H1 (cell line): ENCODE data around the gene HDHD2. TPM values are rescaled to one million over a fixed set of nuclear protein-coding genes. Genes with fewer than 3 reads are reported as not detected.

Experiments
- CTCF ChIA-PET: fragments of 300-600 bp; sonication (Branson Sonifier 250); formaldehyde crosslinking; loops from one replicate; lab custom pipeline; 2021; ENCODE audit not compliant: partially characterized antibody; lab: Charles Lee
- POLR2A ChIA-PET: fragments of 300-600 bp; sonication (Branson Sonifier 250); formaldehyde crosslinking; loops from one replicate; lab custom pipeline; 2021; ENCODE audit warnings: inconsistent platforms; ENCODE audit not compliant: partially characterized antibody; lab: Charles Lee
- DNase-seq, 2 experiments: peaks; one replicate each; pipeline versions ENCODE4 v3.0.0 to v3.0.0-alpha.2; 2010 to 2022; ENCODE audit warnings: low spot score in 2 of 2, low read depth in 1 of 2, mixed read lengths in 1 of 2
- FAIRE-seq: peaks from 2 replicates; lab custom pipeline; 2011; peaks lifted over from hg19 to GRCh38; lab: Jason Lieb, UNC
- H2AFZ ChIP-seq: 2 replicates; pipeline ENCODE4 v1.8.1; 2012; ENCODE audit warnings: low read length, inconsistent platforms
- H2AK5ac ChIP-seq: 2 replicates; pipeline ENCODE4 v1.6.1; 2013; ENCODE audit warnings: low read depth, low read length
- H2BK120ac ChIP-seq: replicated peaks from 2 replicates; pipeline ENCODE3; 2013; ENCODE audit warnings: low read depth, low read length, inconsistent platforms
- H2BK12ac ChIP-seq: 2 replicates; pipeline ENCODE4 v1.6.1; 2013; ENCODE audit warnings: low read depth, low read length
- H2BK15ac ChIP-seq: 2 replicates; pipeline ENCODE4 v1.6.1; 2013; ENCODE audit warnings: low read length
- H2BK20ac ChIP-seq: 2 replicates; pipeline ENCODE4 v1.6.1; 2013; ENCODE audit warnings: low read length
- H2BK5ac ChIP-seq: 2 replicates; pipeline ENCODE4 v1.6.1; 2013; ENCODE audit warnings: low read depth, low read length
- H3K14ac ChIP-seq: 2 replicates; pipeline ENCODE4 v1.6.1; 2013; ENCODE audit warnings: inconsistent platforms; ENCODE audit not compliant: insufficient read length
- H3K18ac ChIP-seq: 2 replicates; pipeline ENCODE4 v1.6.1; 2013; ENCODE audit warnings: low read length; ENCODE audit errors: extremely low read depth
- H3K23ac ChIP-seq: 2 replicates; pipeline ENCODE4 v1.6.1; 2013; ENCODE audit warnings: inconsistent platforms; ENCODE audit not compliant: insufficient read length
- H3K23me2 ChIP-seq: 2 replicates; pipeline ENCODE4 v1.6.1; 2013; ENCODE audit warnings: low read depth, low read length
- H3K27ac ChIP-seq: 2 replicates; pipeline ENCODE4 v1.6.1; 2011; ENCODE audit warnings: low read depth, low read length, inconsistent platforms
- H3K27me3 ChIP-seq, 4 experiments: replicated peaks in 1 of 4; 1 replicate in 1 of 4; 2 replicates in 3 of 4; pipeline versions ENCODE4 v1.6.1 to v1.8.1; 2011 to 2013; ENCODE audit warnings: low read length in 3 of 4, mild to moderate bottlenecking in 3 of 4, inconsistent platforms in 2 of 4, mixed read lengths in 2 of 4, moderate library complexity in 1 of 4; ENCODE audit not compliant: control insufficient read depth in 3 of 4, insufficient read depth in 3 of 4; ENCODE audit errors: extremely low read depth in 1 of 4
- H3K36me3 ChIP-seq, 4 experiments: 2 replicates each; pipeline versions ENCODE4 v1.6.1 to v1.8.1; 2011 to 2013; ENCODE audit warnings: mild to moderate bottlenecking in 4 of 4, low read length in 3 of 4, moderate library complexity in 2 of 4, control low read depth in 1 of 4, inconsistent platforms in 1 of 4; ENCODE audit not compliant: insufficient read depth in 4 of 4, control insufficient read depth in 2 of 4
- H3K4ac ChIP-seq: replicated peaks from 2 replicates; pipeline ENCODE3; 2013; ENCODE audit warnings: low read length, low read depth, mixed read lengths, inconsistent platforms; ENCODE audit not compliant: insufficient read length
- H3K4me1 ChIP-seq, 4 experiments: replicated peaks in 1 of 4; 1 replicate in 1 of 4; 2 replicates in 3 of 4; pipeline versions ENCODE4 v1.6.1 to v1.8.1; 2011 to 2013; ENCODE audit warnings: low read length in 3 of 4, inconsistent platforms in 2 of 4, mixed read lengths in 1 of 4; ENCODE audit not compliant: insufficient read depth in 4 of 4, control insufficient read depth in 3 of 4
- H3K4me2 ChIP-seq, 2 experiments: 2 replicates each; pipeline versions ENCODE4 v1.6.1 to v1.8.1; 2011 to 2013; ENCODE audit warnings: low read depth in 2 of 2, low read length in 2 of 2, control low read depth in 1 of 2, inconsistent platforms in 1 of 2, mild to moderate bottlenecking in 1 of 2; ENCODE audit not compliant: insufficient read depth in 1 of 2
- H3K4me3 ChIP-seq, 4 experiments: fragments of 200-600, 300-600 bp in 1 of 4; sonication (generic), shearing (Covaris generic), sonication (Bioruptor Twin) in 1 of 4; 2 replicates each; pipeline versions ENCODE4 v1.5.1 to v1.8.1; 2011 to 2016; ENCODE audit warnings: low read length in 4 of 4, low read depth in 3 of 4, control low read depth in 2 of 4, inconsistent platforms in 2 of 4, mild to moderate bottlenecking in 2 of 4, mixed read lengths in 1 of 4, moderate library complexity in 1 of 4; ENCODE audit not compliant: insufficient read depth in 2 of 4; ENCODE audit errors: extremely low read depth in 1 of 4
- H3K56ac ChIP-seq: replicated peaks from 2 replicates; pipeline ENCODE3; 2013; ENCODE audit warnings: low read depth, mild to moderate bottlenecking, mixed read lengths, low read length, inconsistent platforms; ENCODE audit not compliant: insufficient read length
- H3K79me1 ChIP-seq: 2 replicates; pipeline ENCODE4 v1.6.1; 2013; ENCODE audit warnings: low read depth, low read length, control low read depth
- H3K79me2 ChIP-seq, 2 experiments: 2 replicates each; pipeline versions ENCODE4 v1.6.1 to v1.8.1; 2012 to 2013; ENCODE audit warnings: low read length in 2 of 2, mild to moderate bottlenecking in 2 of 2, inconsistent platforms in 1 of 2; ENCODE audit not compliant: insufficient read depth in 2 of 2, control insufficient read depth in 1 of 2
- H3K9ac ChIP-seq, 4 experiments: replicated peaks in 1 of 4; 1 replicate in 1 of 4; 2 replicates in 3 of 4; pipeline versions ENCODE4 v1.6.1 to v1.8.1; 2011 to 2013; ENCODE audit warnings: low read depth in 3 of 4, low read length in 3 of 4, control low read depth in 2 of 4, mild to moderate bottlenecking in 2 of 4, moderate library complexity in 2 of 4, inconsistent platforms in 1 of 4; ENCODE audit errors: extremely low read depth in 1 of 4
- H3K9me3 ChIP-seq, 2 experiments: 2 replicates each; pipeline versions ENCODE4 v1.6.1 to v1.8.1; 2012 to 2013; ENCODE audit warnings: mild to moderate bottlenecking in 2 of 2, moderate library complexity in 2 of 2, control low read depth in 1 of 2, inconsistent platforms in 1 of 2, low read depth in 1 of 2, low read length in 1 of 2, mixed read lengths in 1 of 2; ENCODE audit not compliant: insufficient read depth in 2 of 2
- H4K20me1 ChIP-seq, 2 experiments: replicated peaks in 1 of 2; 2 replicates each; pipeline versions ENCODE3 to v1.8.1; 2011 to 2013; ENCODE audit warnings: inconsistent platforms in 2 of 2, low read length in 2 of 2, mild to moderate bottlenecking in 1 of 2; ENCODE audit not compliant: insufficient read depth in 2 of 2, control insufficient read depth in 1 of 2
- H4K5ac ChIP-seq: 2 replicates; pipeline ENCODE4 v1.6.1; 2013; ENCODE audit warnings: low read length, low read depth, mixed read lengths, inconsistent platforms; ENCODE audit not compliant: insufficient read length
- H4K8ac ChIP-seq: 2 replicates; pipeline ENCODE4 v1.8.0; 2013; ENCODE audit warnings: mild to moderate bottlenecking, moderate library complexity, low read length, inconsistent platforms; ENCODE audit not compliant: insufficient read depth; ENCODE audit errors: extremely low read depth
- H4K91ac ChIP-seq: replicated peaks from 2 replicates; pipeline ENCODE3; 2013; ENCODE audit warnings: low read length, mixed read lengths, inconsistent platforms; ENCODE audit not compliant: insufficient read length
- CTBP2 ChIP-seq: IDR thresholded peaks from 2 replicates; pipeline ENCODE4 v1.7.0; 2011; ENCODE audit warnings: borderline replicate concordance, mild to moderate bottlenecking, moderate library complexity, mixed read lengths, low read length; ENCODE audit not compliant: insufficient read depth, insufficient read length
- KDM4A ChIP-seq: IDR thresholded peaks from one replicate; pipeline ENCODE4 v1.7.1; 2012; ENCODE audit warnings: low read depth, mild to moderate bottlenecking, moderate library complexity, low read length, inconsistent platforms; ENCODE audit not compliant: severe bottlenecking
- RNF2 ChIP-seq: fragments of 200-900, 300-1000 bp; sonication (generic); IDR thresholded peaks from 2 replicates; pipeline ENCODE4 v1.7.1; 2016; ENCODE audit warnings: borderline replicate concordance, low read depth, mild to moderate bottlenecking, antibody characterized with exemption, low read length; ENCODE audit not compliant: poor library complexity, severe bottlenecking; ENCODE audit errors: missing control alignments
- SIX5 ChIP-seq: IDR thresholded peaks from 2 replicates; pipeline ENCODE4 v1.6.1; 2011; ENCODE audit warnings: mild to moderate bottlenecking, low read depth, low read length
- WGBS, 2 experiments: shearing (Covaris generic) in 1 of 2; methylation state at CpG; one replicate each; pipeline versions ENCODE4 v1.1.6 to v1.1.7; 2013 to 2015; ENCODE audit warnings: low lambda C conversion rate in 2 of 2, mixed read lengths in 2 of 2, inconsistent platforms in 1 of 2, low coverage in 1 of 2, missing lambda C conversion rate in 1 of 2; ENCODE audit not compliant: insufficient replicate concordance in 2 of 2, insufficient coverage in 1 of 2, insufficient read length in 1 of 2; ENCODE audit errors: extremely low coverage in 1 of 2, missing lambda C conversion rate in 1 of 2; 5-methylcytosine and 5-hydroxymethylcytosine counted together
- polyA plus RNA-seq, 7 experiments: library from polyadenylated mRNA; depleted of rRNA in 3 of 7; stranded (reverse) in 5 of 7; unstranded in 2 of 7; fragments of >200 nt in 5 of 7; fragments of 200-250 nt in 2 of 7; gene quantifications; 1 replicate in 5 of 7; 2 replicates in 1 of 7; 4 replicates in 1 of 7; pipeline versions ENCODE4 v1.2.1 to v1.2.3, GENCODE V29; 2011 to 2013; ENCODE audit warnings: missing spikeins in 2 of 7, mixed read lengths in 2 of 7
- total RNA-seq: library from RNA; stranded (reverse); fragmentation: NEBNext Ultra II Directional; extraction: Animal tissue kit (Norgen Biotek cat#: 25700); gene quantifications from 2 replicates; pipeline ENCODE4 v1.2.1, GENCODE V29; 2021

Gene HDHD2
- total and polyA plus RNA-seq, 2 of the 8 experiments (the other 6 are each of a cell fraction or from before 2014, with no cell fraction given), result 16.7 to 42.7 TPM

DNA sequence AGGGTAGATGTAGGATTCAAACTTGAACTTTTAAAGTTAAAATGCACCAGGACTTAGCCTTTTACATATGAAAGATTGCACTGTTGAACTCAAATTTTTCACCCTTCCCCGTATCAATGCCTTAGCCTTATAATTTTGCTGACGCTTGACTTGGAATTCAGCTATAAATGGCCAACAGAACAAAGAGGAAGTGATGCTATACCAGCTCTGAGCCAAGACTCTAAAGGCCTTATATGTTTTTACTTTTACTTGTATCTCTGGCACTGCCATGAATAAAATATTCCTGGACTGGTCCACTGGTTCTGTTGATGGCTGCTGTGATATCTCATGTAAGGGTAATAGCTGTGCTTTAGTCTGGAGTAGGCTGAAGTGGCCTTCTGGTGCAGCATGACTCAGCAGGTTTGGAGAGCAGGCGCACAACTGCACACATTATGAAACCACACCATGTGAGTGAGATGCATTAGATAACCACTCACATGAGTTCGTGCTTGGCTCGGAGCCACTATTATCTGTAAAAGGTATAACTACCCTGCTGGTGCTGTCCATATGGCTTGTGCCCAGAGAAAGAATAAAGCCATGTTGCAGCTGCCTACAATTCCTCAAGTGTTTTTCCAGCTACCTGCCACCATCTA lies 34.2 kb upstream of the HDHD2 start:
- Histone ChIP-seq H2BK120ac (no peak overlapping the region), H3K4ac (no peak overlapping the region), H4K20me1 (no peaks in the 10 kb centered on the region), H2BK12ac (no peak overlapping the region), H3K36me3 (no peaks in the 10 kb centered on the region), H4K91ac (no peak overlapping the region), H4K5ac (no peak overlapping the region), H3K9ac (no peak overlapping the region), H3K56ac (no peak overlapping the region), H3K18ac (no peak overlapping the region), H3K27ac (no peak overlapping the region), H2AK5ac (no peak overlapping the region), H4K8ac (no peak overlapping the region), H3K9me3 (peaks cover 14 to 16% of the 10 kb centered on the region in 2 experiments), H3K27me3 (no peaks in the 10 kb centered on the region), H2BK20ac (no peak overlapping the region), H3K79me2 (no peaks in the 10 kb centered on the region), H3K4me1 (no peaks in the 10 kb centered on the region; a peak in 1 of 7 replicates), H2BK5ac (no peak overlapping the region), H3K4me3 (no peak overlapping the region), H3K23me2 (no peaks in the 10 kb centered on the region), H2AFZ (no peak overlapping the region), H3K79me1 (no peaks in the 10 kb centered on the region), H3K4me2 (no peak overlapping the region), H3K23ac (no peak overlapping the region), H2BK15ac (no peak overlapping the region), H3K14ac (no peak overlapping the region)
- TF ChIP-seq RNF2, result no peak
- no peak for TF ChIP-seq CTBP2
- TF ChIP-seq SIX5, result no peak
- TF ChIP-seq KDM4A, result no peak
- DNase-seq (no peak), FAIRE-seq (no peak)
- POLR2A ChIA-PET, result interaction anchor here (0.6 kb wide), 1 partner anchor 747 kb away, joined by 4 read pairs; no protein-coding TSS in a partner anchor
- CTCF ChIA-PET, result interaction anchor here (0.5 to 1.7 kb wide), 2 partner anchors 8 to 20 kb away, joined by 3 to 7 read pairs; no protein-coding TSS in a partner anchor
- WGBS, 2 experiments, result 71% methylated on average over 5 of the region's 5 CpGs; no CpG with 5 or more reads in 1 of the 2 experiments
